Glomerular visceral epithelial cell (primary cell): ENCODE results near the gene MEIOSIN.
"Not testable (repeated sequence)": the region's sequence is repeated elsewhere in the genome, so short reads cannot be mapped to it uniquely, and the experiment has no call there.

Experiments used
- DNase-seq: peaks from one replicate; pipeline ENCODE4 v3.0.0-alpha.2; 2016; ENCODE audit errors: extremely low spot score

Gene MEIOSIN

GRCh38 chr19:45717983-45718650 is 15.1 kb upstream of the MEIOSIN start:
- no peak for DNase-seq

GRCh38 chr19:45720065-45720464 is 13.2 kb upstream of the MEIOSIN start:
- not testable (repeated sequence) for DNase-seq

- DNase-seq, result not testable (repeated sequence)
These were observed 4.6 kb upstream of the MEIOSIN start for GRCh38 chr19:45728683-45729082.

- DNase-seq, result peak; percentile 35
These were observed 3.4 kb upstream of the MEIOSIN start for GRCh38 chr19:45729800-45730290.

- peak; percentile 98 for DNase-seq
These were observed 2.6 kb upstream of the MEIOSIN start, which contains the start of gene FBXO46 for GRCh38 chr19:45730368-45731288. TSS of gene FBXO46 (minus strand) at chr19:45730896. CDS start at chr19:45713495, 17,401 bp downstream.

GRCh38 chr19:45739498-45740439 is 6.5 kb downstream of the MEIOSIN start:
- DNase-seq, result no peak

- DNase-seq, result no peak
These were observed 9.7 kb downstream of the MEIOSIN start for GRCh38 chr19:45742969-45743368.

GRCh38 chr19:45745606-45746005 is 12.4 kb downstream of the MEIOSIN start:
- DNase-seq, result no peak

- no peak for DNase-seq
These were observed 13.6 kb downstream of the MEIOSIN start for GRCh38 chr19:45746866-45747265.

- DNase-seq, result no peak
These were observed 14.3 kb downstream of the MEIOSIN start for GRCh38 chr19:45747513-45747912.

- not testable (repeated sequence) for DNase-seq
These were observed 18.2 kb downstream of the MEIOSIN start for GRCh38 chr19:45751483-45751882.

- no peak for DNase-seq
These were observed 19.4 kb downstream of the MEIOSIN start for GRCh38 chr19:45752639-45753038.

GRCh38 chr19:45753548-45753947 is 20.3 kb downstream of the MEIOSIN start:
- no peak for DNase-seq

- no peak for DNase-seq
These were observed 21.1 kb downstream of the MEIOSIN start for GRCh38 chr19:45754323-45754722.

- DNase-seq, result no peak
These were observed 24.5 kb downstream of the MEIOSIN start for GRCh38 chr19:45757695-45758094.

- DNase-seq, result no peak
These were observed 25.7 kb downstream of the MEIOSIN start for GRCh38 chr19:45758921-45759320.

GRCh38 chr19:45761714-45762113 is 28.5 kb downstream of the MEIOSIN start:
- DNase-seq, result no peak

GRCh38 chr19:45762870-45763631 is 29.8 kb downstream of the MEIOSIN start:
- DNase-seq, result no peak

GRCh38 chr19:45763691-45764294 is 30.6 kb downstream of the MEIOSIN start:
- no peak for DNase-seq

GRCh38 chr19:45764475-45764874 is 31.2 kb downstream of the MEIOSIN start:
- no peak for DNase-seq
